Endothelial cell of umbilical vein (primary cell): ENCODE results near the gene BCOR. TPM values are rescaled to one million over a fixed set of nuclear protein-coding genes. Genes with fewer than 3 reads are reported as not detected.

ENCODE experiments used
- BruUV-seq: library from RNA; stranded (reverse); fragments of 400-500 nt; replicated peaks from 2 replicates; lab custom pipeline; 2021; lab: Mats Ljungman, UMichigan
- CTCF ChIA-PET: fragments of 300-600, 350-600 bp; sonication (Branson Sonifier 250); formaldehyde crosslinking; loops from one replicate; lab custom pipeline; 2021; ENCODE audit warnings: antibody characterized with exemption, inconsistent platforms; lab: Charles Lee
- POLR2A ChIA-PET: fragments of 300-600, 350-600 bp; sonication (Branson Sonifier 250); formaldehyde crosslinking; loops from one replicate; lab custom pipeline; 2021; ENCODE audit warnings: antibody characterized with exemption, inconsistent platforms; lab: Charles Lee
- DNase-seq: peaks from one replicate; pipeline ENCODE4 v3.0.0-alpha.2; 2011; ENCODE audit warnings: low read depth, low spot score
- FAIRE-seq: peaks from 2 replicates; lab custom pipeline; 2011; peaks lifted over from hg19 to GRCh38; lab: Jason Lieb, UNC
- H2AFZ ChIP-seq: 2 replicates; pipeline ENCODE4 v1.6.0; 2012; ENCODE audit warnings: low read depth, low read length, control low read depth, inconsistent platforms
- H3K27ac ChIP-seq: 2 replicates; pipeline ENCODE4 v1.5.1; 2011; ENCODE audit warnings: low read depth, mild to moderate bottlenecking, control low read depth, low read length, moderate library complexity; ENCODE audit not compliant: insufficient read depth
- H3K27me3 ChIP-seq, 2 experiments: 2 replicates each; pipeline versions ENCODE4 v1.6.0 to v1.6.1; 2011; ENCODE audit warnings: low read length in 2 of 2, mixed read lengths in 1 of 2; ENCODE audit not compliant: control insufficient read depth in 2 of 2, insufficient read depth in 2 of 2
- H3K36me3 ChIP-seq, 2 experiments: 2 replicates in 1 of 2; 3 replicates in 1 of 2; pipeline ENCODE4 v1.5.1; 2011; ENCODE audit warnings: low read length in 2 of 2, mild to moderate bottlenecking in 1 of 2, moderate library complexity in 1 of 2; ENCODE audit not compliant: control insufficient read depth in 2 of 2, insufficient read depth in 2 of 2; ENCODE audit errors: extremely low read depth in 1 of 2
- H3K4me1 ChIP-seq: 3 replicates; pipeline ENCODE4 v1.5.1; 2011; ENCODE audit warnings: mild to moderate bottlenecking, low read length; ENCODE audit not compliant: control insufficient read depth, insufficient read depth; ENCODE audit errors: extremely low read depth
- H3K4me2 ChIP-seq: 2 replicates; pipeline ENCODE4 v1.6.1; 2011; ENCODE audit warnings: low read length, control low read depth, mixed read lengths; ENCODE audit not compliant: insufficient read depth
- H3K4me3 ChIP-seq, 3 experiments: fragments of 200-600 bp in 1 of 3; sonication (generic), shearing (Covaris generic) in 1 of 3; replicated peaks in 1 of 3; 2 replicates each; pipeline ENCODE4 v1.5.1; 2011 to 2016; ENCODE audit warnings: control low read depth in 3 of 3, low read length in 3 of 3, mild to moderate bottlenecking in 2 of 3, inconsistent platforms in 1 of 3, low read depth in 1 of 3, moderate library complexity in 1 of 3; ENCODE audit not compliant: insufficient read depth in 1 of 3
- H3K79me2 ChIP-seq: 2 replicates; pipeline ENCODE4 v1.6.0; 2012; ENCODE audit warnings: low read length, inconsistent platforms; ENCODE audit not compliant: control insufficient read depth, insufficient read depth
- H3K9ac ChIP-seq: replicated peaks from 2 replicates; pipeline ENCODE3; 2011; ENCODE audit warnings: low read length, control low read depth; ENCODE audit not compliant: insufficient read depth; ENCODE audit errors: extremely low read depth
- H3K9me1 ChIP-seq: replicated peaks from 3 replicates; pipeline ENCODE4 v1.6.0; 2011; ENCODE audit warnings: mild to moderate bottlenecking, low read length; ENCODE audit not compliant: control insufficient read depth, insufficient read depth; ENCODE audit errors: extremely low read depth
- H3K9me3 ChIP-seq: replicated peaks from 2 replicates; pipeline ENCODE4 v1.5.1; 2012; ENCODE audit warnings: low read length, inconsistent platforms; ENCODE audit not compliant: control insufficient read depth, insufficient read depth
- H4K20me1 ChIP-seq: replicated peaks from 2 replicates; pipeline ENCODE3; 2011; ENCODE audit warnings: mild to moderate bottlenecking, low read length; ENCODE audit not compliant: control insufficient read depth, insufficient read depth; ENCODE audit errors: extremely low read depth
- FOS ChIP-seq: IDR thresholded peaks from 2 replicates; pipeline ENCODE4 v1.6.1; 2011; ENCODE audit warnings: mild to moderate bottlenecking, low read length, moderate library complexity, borderline replicate concordance; ENCODE audit not compliant: insufficient read depth
- GATA2 ChIP-seq: IDR thresholded peaks from 2 replicates; pipeline ENCODE4 v1.7.0; 2011; ENCODE audit warnings: low read depth, mild to moderate bottlenecking, moderate library complexity, mixed read lengths, low read length; ENCODE audit not compliant: insufficient read length, insufficient read depth
- JUN ChIP-seq: IDR thresholded peaks from 2 replicates; pipeline ENCODE4 v1.6.1; 2011; ENCODE audit warnings: borderline replicate concordance, low read depth; ENCODE audit not compliant: insufficient read length, insufficient read depth
- POLR2A ChIP-seq: IDR thresholded peaks from 2 replicates; pipeline ENCODE4 v1.6.1; 2012; ENCODE audit warnings: low read depth, mild to moderate bottlenecking, control low read depth, low read length
- dilution Hi-C: fragments of 300-500 bp; cut with MboI; formaldehyde crosslinking; loops from one replicate; pipeline ENCODE4 v1.15.0; 2019; ENCODE audit warnings: low sequenced_read_pairs; ENCODE audit not compliant: extremely low pct_ligation_motif_present
- intact Hi-C: fragments of 100-400 bp; cut with micrococcal nuclease; formaldehyde crosslinking; loops from one replicate; pipeline ENCODE4 v1.10.0; 2022
- polyA plus RNA-seq, 4 experiments: library from polyadenylated mRNA; depleted of rRNA in 3 of 4; stranded (reverse) in 3 of 4; unstranded in 1 of 4; fragments of >200 nt; gene quantifications; 2 replicates each; pipeline versions ENCODE4 v1.2.1 to v1.2.3, GENCODE V29; 2011 to 2012; ENCODE audit warnings: missing spikeins in 1 of 4
- total RNA-seq: library from RNA; stranded (reverse); gene quantifications from 2 replicates; pipeline ENCODE4 v1.2.3, GENCODE V29; 2021
- TF ChIP-seq, protein P1 (sequence below), 2 donors: IDR thresholded peaks; 1 replicate in 1 of 2; 2 replicates in 1 of 2; pipeline ENCODE4 v1.5.1; 2011; ENCODE audit warnings: low read length in 2 of 2, mild to moderate bottlenecking in 2 of 2, moderate library complexity in 2 of 2, control low read depth in 1 of 2, inconsistent platforms in 1 of 2, low read depth in 1 of 2; ENCODE audit not compliant: insufficient read depth in 1 of 2; ENCODE audit errors: extremely low read depth in 1 of 2

BCOR gene
- total and polyA plus RNA-seq, 2 donors (not counting 3 experiments of a cell fraction or from before 2014, with no cell fraction given) = 10.1 to 24.2 TPM

GRCh38 chrX:40106676-40107290 is 9.0 kb upstream of the BCOR start:
- no peaks in the 10 kb centered on the region for H3K79me2 ChIP-seq
- BruUV-seq = no TSS peak
- H3K27me3 ChIP-seq = no peaks in the 10 kb centered on the region
- intact Hi-C loops = loop anchor here (1.0 to 5.0 kb wide), 5 partner anchors 10 to 349 kb away; no protein-coding TSS in a partner anchor
- H3K27ac ChIP-seq = peak overlapping the region; percentile 31
- H3K4me2 ChIP-seq = peak overlapping the region; percentile 47
- H4K20me1 ChIP-seq = no peaks in the 10 kb centered on the region
- no peaks in the 10 kb centered on the region for H3K9me3 ChIP-seq
- DNase-seq (no peak), FAIRE-seq (no peak)
- no peak overlapping the region for H3K9ac ChIP-seq
- TF ChIP-seq GATA2 (no peak), JUN (no peak), FOS (no peak), POLR2A (no peak)
- TF ChIP-seq, protein P1, sequence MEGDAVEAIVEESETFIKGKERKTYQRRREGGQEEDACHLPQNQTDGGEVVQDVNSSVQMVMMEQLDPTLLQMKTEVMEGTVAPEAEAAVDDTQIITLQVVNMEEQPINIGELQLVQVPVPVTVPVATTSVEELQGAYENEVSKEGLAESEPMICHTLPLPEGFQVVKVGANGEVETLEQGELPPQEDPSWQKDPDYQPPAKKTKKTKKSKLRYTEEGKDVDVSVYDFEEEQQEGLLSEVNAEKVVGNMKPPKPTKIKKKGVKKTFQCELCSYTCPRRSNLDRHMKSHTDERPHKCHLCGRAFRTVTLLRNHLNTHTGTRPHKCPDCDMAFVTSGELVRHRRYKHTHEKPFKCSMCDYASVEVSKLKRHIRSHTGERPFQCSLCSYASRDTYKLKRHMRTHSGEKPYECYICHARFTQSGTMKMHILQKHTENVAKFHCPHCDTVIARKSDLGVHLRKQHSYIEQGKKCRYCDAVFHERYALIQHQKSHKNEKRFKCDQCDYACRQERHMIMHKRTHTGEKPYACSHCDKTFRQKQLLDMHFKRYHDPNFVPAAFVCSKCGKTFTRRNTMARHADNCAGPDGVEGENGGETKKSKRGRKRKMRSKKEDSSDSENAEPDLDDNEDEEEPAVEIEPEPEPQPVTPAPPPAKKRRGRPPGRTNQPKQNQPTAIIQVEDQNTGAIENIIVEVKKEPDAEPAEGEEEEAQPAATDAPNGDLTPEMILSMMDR (IDR thresholded peaks at IDR 0.05; ENCODE audit: extremely low read depth in 1 of 2, insufficient read depth in 1 of 2, low read depth in 1 of 2, low read length in 2 of 2) = no peak
- dilution Hi-C loops = no loop called here
- H3K9me1 ChIP-seq = no peaks in the 10 kb centered on the region
- peak overlapping the region in 1 of 3 experiments; percentile 40 for H3K4me3 ChIP-seq
- H3K4me1 ChIP-seq = peaks cover 13% of the 10 kb centered on the region
- POLR2A ChIA-PET = no interaction called here
- CTCF ChIA-PET = interaction anchor here (1.0 to 2.1 kb wide), 2 partner anchors 8 to 161 kb away, joined by 3 to 6 read pairs; no protein-coding TSS in a partner anchor
- no peak overlapping the region for H2AFZ ChIP-seq
- H3K36me3 ChIP-seq = no peaks in the 10 kb centered on the region
